K562 (cell line): Measurements from ENCODE around the gene PLCB1. TPM values are rescaled to one million over a fixed set of nuclear protein-coding genes. Genes with fewer than 3 reads are reported as not detected.

ENCODE experiments used
- ATAC-seq: fragments of 200-7000 bp; cut with Tn5 transposase; 3 replicates; pipeline ENCODE4 v1.9.1; 2020; ENCODE audit warnings: moderate library complexity
- BruUV-seq: library from RNA; stranded (reverse); fragments of 400-500 nt; replicated peaks from 2 replicates; lab custom pipeline; 2021; lab: Mats Ljungman, UMichigan
- CTCF ChIA-PET: fragments of 300-600 bp; formaldehyde crosslinking; extraction: SDS; loops from one replicate; lab custom pipeline; 2021; ENCODE audit warnings: low intra/inter-chr PET ratio; lab: Yijun Ruan, JAX
- POLR2A ChIA-PET: fragments of 300-600, 350-650 bp; sonication (Branson Sonifier 250); formaldehyde crosslinking; extraction: SDS; loops from one replicate; lab custom pipeline; 2021; ENCODE audit warnings: antibody characterized with exemption, inconsistent platforms; lab: Yijun Ruan, JAX
- DNase-seq, 4 experiments: peaks; one replicate each; pipeline versions ENCODE4 v3.0.0 to v3.0.0-alpha.2; 2011 to 2018; ENCODE audit warnings: low spot score in 3 of 4, mixed read lengths in 3 of 4; ENCODE audit errors: extremely low read depth in 1 of 4
- FAIRE-seq: peaks from 2 replicates; lab custom pipeline; 2011; peaks lifted over from hg19 to GRCh38; lab: Jason Lieb, UNC
- H2AFZ ChIP-seq: 2 replicates; pipeline ENCODE4 v1.6.0; 2011; ENCODE audit warnings: low read depth, low read length, control low read depth, inconsistent platforms
- H3K27ac ChIP-seq: fragments of 200-600 bp; 3 replicates; pipeline ENCODE4 v1.8.0; 2011; ENCODE audit warnings: low read depth, mild to moderate bottlenecking, control low read depth, inconsistent platforms, low read length, moderate library complexity, mixed read lengths; ENCODE audit errors: extremely low read depth
- H3K27me3 ChIP-seq, 2 experiments: fragments of 300-600 bp in 1 of 2; 2 replicates in 1 of 2; 3 replicates in 1 of 2; pipeline versions ENCODE4 v1.6.0 to v1.8.0; 2011; ENCODE audit warnings: inconsistent platforms in 2 of 2, low read length in 2 of 2, mild to moderate bottlenecking in 1 of 2, mixed read lengths in 1 of 2, moderate library complexity in 1 of 2; ENCODE audit not compliant: control insufficient read depth in 2 of 2, insufficient read depth in 2 of 2
- H3K36me3 ChIP-seq: fragments of 300-600 bp; 3 replicates; pipeline ENCODE4 v1.8.0; 2011; ENCODE audit warnings: mild to moderate bottlenecking, low read length, inconsistent platforms; ENCODE audit not compliant: control insufficient read depth, insufficient read depth
- H3K4me1 ChIP-seq, 2 experiments: fragments of 200-600 bp in 1 of 2; replicated peaks in 1 of 2; 2 replicates in 1 of 2; 3 replicates in 1 of 2; pipeline versions ENCODE4 v1.5.1 to v1.8.0; 2011; ENCODE audit warnings: inconsistent platforms in 2 of 2, low read length in 2 of 2, mild to moderate bottlenecking in 1 of 2, mixed read lengths in 1 of 2, moderate library complexity in 1 of 2; ENCODE audit not compliant: control insufficient read depth in 2 of 2, insufficient read depth in 2 of 2
- H3K4me2 ChIP-seq: 2 replicates; pipeline ENCODE4 v1.6.1; 2011; ENCODE audit warnings: low read length, control low read depth, inconsistent platforms, mixed read lengths; ENCODE audit not compliant: insufficient read depth
- H3K4me3 ChIP-seq: fragments of 200-600 bp; sonication (generic), shearing (Covaris generic); 2 replicates; pipeline ENCODE4 v1.5.1; 2016; ENCODE audit warnings: control low read depth, inconsistent platforms
- H3K79me2 ChIP-seq: fragments of 200-600 bp; 3 replicates; pipeline ENCODE4 v1.8.0; 2011; ENCODE audit warnings: low read length, inconsistent platforms; ENCODE audit not compliant: control insufficient read depth, insufficient read depth
- H3K9ac ChIP-seq, 2 experiments: 2 replicates each; pipeline versions ENCODE4 v1.6.0 to v1.6.1; 2011; ENCODE audit warnings: low read depth in 2 of 2, low read length in 2 of 2, control low read depth in 1 of 2, inconsistent platforms in 1 of 2, mild to moderate bottlenecking in 1 of 2, mixed read lengths in 1 of 2; ENCODE audit not compliant: insufficient read depth in 1 of 2
- H3K9me1 ChIP-seq: one replicate; pipeline ENCODE4 v1.6.0; 2011; ENCODE audit warnings: inconsistent platforms, mild to moderate bottlenecking, low read length, moderate library complexity; ENCODE audit not compliant: control insufficient read depth, insufficient read depth
- H3K9me3 ChIP-seq: replicated peaks from 2 replicates; pipeline ENCODE4 v1.5.1; 2011; ENCODE audit warnings: low read depth, low read length, inconsistent platforms; ENCODE audit not compliant: control insufficient read depth, insufficient read depth
- H4K20me1 ChIP-seq: replicated peaks from 2 replicates; pipeline ENCODE4 v1.6.1; 2011; ENCODE audit warnings: low read length, inconsistent platforms, mixed read lengths; ENCODE audit not compliant: control insufficient read depth, insufficient read depth
- ELF4 ChIP-seq: fragments of 450-650 bp; formaldehyde crosslinking; IDR thresholded peaks from 2 replicates; pipeline ENCODE4 v1.4.0; 2022; ENCODE audit warnings: missing genetic modification characterization
- FIP1L1 ChIP-seq: fragments of 200-400 bp; formaldehyde crosslinking; IDR thresholded peaks from 2 replicates; pipeline ENCODE4 v1.6.1; 2018; ENCODE audit warnings: mild to moderate bottlenecking, low read depth, low read length; ENCODE audit not compliant: poor library complexity, severe bottlenecking
- NCOA6 ChIP-seq: fragments of 450-650 bp; IDR thresholded peaks from 2 replicates; pipeline ENCODE4 v1.6.1; 2017; ENCODE audit warnings: mild to moderate bottlenecking
- NFYB ChIP-seq: IDR thresholded peaks from 2 replicates; pipeline ENCODE4 v1.6.1; 2011; ENCODE audit warnings: mild to moderate bottlenecking, moderate library complexity; ENCODE audit not compliant: insufficient read length; ENCODE audit errors: extremely low read depth
- PRMT5 ChIP-seq: sonication (generic); formaldehyde crosslinking; IDR thresholded peaks from 2 replicates; pipeline ENCODE4 v1.5.0; 2020; ENCODE audit warnings: missing genetic modification reagents
- SMARCE1 ChIP-seq: fragments of 450-650 bp; IDR thresholded peaks from 2 replicates; pipeline ENCODE4 v1.7.1; 2016; ENCODE audit warnings: mild to moderate bottlenecking
- ZFP30 ChIP-seq: fragments of 250-450 bp; sonication (Bioruptor Pico); IDR thresholded peaks from 2 replicates; pipeline ENCODE4 v1.8.0; 2022; ENCODE audit warnings: moderate library complexity, mild to moderate bottlenecking, inconsistent platforms, borderline replicate concordance
- ZKSCAN3 ChIP-seq: fragments of 250-450 bp; sonication (Bioruptor Pico); IDR thresholded peaks from 2 replicates; pipeline ENCODE4 v1.4.0; 2020
- WGBS: fragments of 100-300 bp; shearing (Covaris generic); methylation state at CpG from one replicate; pipeline ENCODE4 v1.1.6; 2016; ENCODE audit warnings: low coverage, mixed read lengths; ENCODE audit not compliant: insufficient coverage; ENCODE audit errors: missing lambda C conversion rate; 5-methylcytosine and 5-hydroxymethylcytosine counted together
- in situ Hi-C: fragments of 300-500 bp; cut with MboI; formaldehyde crosslinking; loops from 4 replicates; pipeline ENCODE4 v1.15.0; 2018; ENCODE audit warnings: inconsistent platforms, mixed read lengths
- intact Hi-C: fragments of 100-400 bp; cut with micrococcal nuclease; formaldehyde crosslinking; loops from 2 replicates; pipeline ENCODE4 v1.14.2; 2022
- polyA plus RNA-seq, 8 experiments: library from polyadenylated mRNA; depleted of rRNA in 4 of 8; stranded (reverse) in 5 of 8; unstranded in 3 of 8; fragments of >200 nt; fragmentation: Nextera tagmentation in 2 of 8; fragmentation: Illumina TruSeq in 1 of 8; extraction: Ambion mirVana in 2 of 8; extraction: Trizol in 1 of 8; gene quantifications; 2 replicates each; pipeline versions ENCODE4 v1.2.1 to v1.2.3, GENCODE V29; 2011 to 2014; ENCODE audit warnings: inconsistent platforms in 1 of 8, missing spikeins in 1 of 8
- total RNA-seq, 7 experiments: library from RNA; depleted of rRNA in 6 of 7; stranded (reverse); fragments of >200 nt in 6 of 7; fragmentation: Illumina TruSeq in 2 of 7; extraction: Trizol in 2 of 7; gene quantifications; 2 replicates each; pipeline versions ENCODE4 v1.2.1 to v1.2.3, GENCODE V29; 2011 to 2021; ENCODE audit warnings: low replicate concordance in 1 of 7
- TF ChIP-seq, protein P1 (sequence below): fragments of 250-450 bp; sonication (Bioruptor Pico); IDR thresholded peaks from 2 replicates; pipeline ENCODE4 v1.5.0; 2022; ENCODE audit warnings: mild to moderate bottlenecking
- TF ChIP-seq, protein P2 (sequence below): fragments of 250-450 bp; sonication (Bioruptor Pico); IDR thresholded peaks from 2 replicates; pipeline ENCODE4 v1.5.1; 2021; ENCODE audit warnings: mild to moderate bottlenecking
- TF ChIP-seq, protein P3 (sequence below): fragments of 450-650 bp; IDR thresholded peaks from 2 replicates; pipeline ENCODE4 v1.6.1; 2016; ENCODE audit warnings: borderline replicate concordance

Gene PLCB1
- total and polyA plus RNA-seq, 9 of the 15 experiments (the other 6 are each of a cell fraction or from before 2014, with no cell fraction given), result 0.34 to 3.1 (median 1.3) TPM

DNA sequence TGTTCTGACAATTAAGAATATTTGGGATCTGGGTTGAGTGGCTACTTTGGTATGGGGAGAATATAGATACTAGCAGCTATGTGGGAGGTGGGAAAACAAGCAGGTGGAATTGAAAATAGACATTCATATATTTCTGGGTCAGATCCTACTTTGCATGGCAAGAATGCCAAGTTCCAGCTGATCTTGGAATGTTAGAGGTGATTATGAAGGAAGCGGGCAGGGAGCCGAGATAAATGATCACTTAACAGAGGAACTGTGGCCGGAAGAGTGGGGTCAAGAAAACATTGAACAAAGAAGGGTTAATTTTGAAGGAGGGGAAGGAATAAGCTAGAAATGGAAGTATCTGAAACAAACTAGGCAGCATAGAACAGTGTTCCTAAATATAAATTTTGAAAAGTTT, 15.4 kb downstream of the PLCB1 start:
- in situ Hi-C loops, result no loop called here
- no peak overlapping the region for H3K27ac ChIP-seq
- intact Hi-C loops, result no loop called here
- H2AFZ ChIP-seq, result no peak overlapping the region
- no peak overlapping the region for H3K4me2 ChIP-seq
- no peaks in the 10 kb centered on the region for H3K9me1 ChIP-seq
- FAIRE-seq (no peak), ATAC-seq (no peak), DNase-seq (no peak)
- BruUV-seq, result no TSS peak
- no peaks in the 10 kb centered on the region for H3K27me3 ChIP-seq
- no peaks in the 10 kb centered on the region for H3K79me2 ChIP-seq
- no peaks in the 10 kb centered on the region for H3K9me3 ChIP-seq
- H3K4me1 ChIP-seq, result no peaks in the 10 kb centered on the region; a peak in 1 of 5 replicates
- no peak overlapping the region for H3K4me3 ChIP-seq
- no peak for TF ChIP-seq ZKSCAN3
- no peak for TF ChIP-seq ZFP30
- TF ChIP-seq FIP1L1, result no peak
- TF ChIP-seq, protein P1, sequence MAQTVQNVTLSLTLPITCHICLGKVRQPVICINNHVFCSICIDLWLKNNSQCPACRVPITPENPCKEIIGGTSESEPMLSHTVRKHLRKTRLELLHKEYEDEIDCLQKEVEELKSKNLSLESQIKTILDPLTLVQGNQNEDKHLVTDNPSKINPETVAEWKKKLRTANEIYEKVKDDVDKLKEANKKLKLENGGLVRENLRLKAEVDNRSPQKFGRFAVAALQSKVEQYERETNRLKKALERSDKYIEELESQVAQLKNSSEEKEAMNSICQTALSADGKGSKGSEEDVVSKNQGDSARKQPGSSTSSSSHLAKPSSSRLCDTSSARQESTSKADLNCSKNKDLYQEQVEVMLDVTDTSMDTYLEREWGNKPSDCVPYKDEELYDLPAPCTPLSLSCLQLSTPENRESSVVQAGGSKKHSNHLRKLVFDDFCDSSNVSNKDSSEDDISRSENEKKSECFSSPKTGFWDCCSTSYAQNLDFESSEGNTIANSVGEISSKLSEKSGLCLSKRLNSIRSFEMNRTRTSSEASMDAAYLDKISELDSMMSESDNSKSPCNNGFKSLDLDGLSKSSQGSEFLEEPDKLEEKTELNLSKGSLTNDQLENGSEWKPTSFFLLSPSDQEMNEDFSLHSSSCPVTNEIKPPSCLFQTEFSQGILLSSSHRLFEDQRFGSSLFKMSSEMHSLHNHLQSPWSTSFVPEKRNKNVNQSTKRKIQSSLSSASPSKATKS (CRISPR knock-in tag), result no peak
- TF ChIP-seq NFYB, result no peak
- TF ChIP-seq, protein P2, sequence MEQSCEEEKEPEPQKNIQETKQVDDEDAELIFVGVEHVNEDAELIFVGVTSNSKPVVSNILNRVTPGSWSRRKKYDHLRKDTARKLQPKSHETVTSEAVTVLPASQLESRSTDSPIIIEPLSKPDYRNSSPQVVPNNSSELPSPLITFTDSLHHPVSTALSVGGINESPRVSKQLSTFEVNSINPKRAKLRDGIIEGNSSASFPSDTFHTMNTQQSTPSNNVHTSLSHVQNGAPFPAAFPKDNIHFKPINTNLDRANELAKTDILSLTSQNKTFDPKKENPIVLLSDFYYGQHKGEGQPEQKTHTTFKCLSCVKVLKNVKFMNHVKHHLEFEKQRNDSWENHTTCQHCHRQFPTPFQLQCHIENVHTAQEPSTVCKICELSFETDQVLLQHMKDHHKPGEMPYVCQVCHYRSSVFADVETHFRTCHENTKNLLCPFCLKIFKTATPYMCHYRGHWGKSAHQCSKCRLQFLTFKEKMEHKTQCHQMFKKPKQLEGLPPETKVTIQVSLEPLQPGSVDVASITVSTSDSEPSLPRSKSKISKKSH (CRISPR knock-in tag), result no peak
- no peak for TF ChIP-seq PRMT5 (CRISPR knock-in tag)
- TF ChIP-seq NCOA6, result no peak
- TF ChIP-seq SMARCE1, result no peak
- TF ChIP-seq ELF4 (CRISPR knock-in tag), result no peak
- TF ChIP-seq, protein P3, sequence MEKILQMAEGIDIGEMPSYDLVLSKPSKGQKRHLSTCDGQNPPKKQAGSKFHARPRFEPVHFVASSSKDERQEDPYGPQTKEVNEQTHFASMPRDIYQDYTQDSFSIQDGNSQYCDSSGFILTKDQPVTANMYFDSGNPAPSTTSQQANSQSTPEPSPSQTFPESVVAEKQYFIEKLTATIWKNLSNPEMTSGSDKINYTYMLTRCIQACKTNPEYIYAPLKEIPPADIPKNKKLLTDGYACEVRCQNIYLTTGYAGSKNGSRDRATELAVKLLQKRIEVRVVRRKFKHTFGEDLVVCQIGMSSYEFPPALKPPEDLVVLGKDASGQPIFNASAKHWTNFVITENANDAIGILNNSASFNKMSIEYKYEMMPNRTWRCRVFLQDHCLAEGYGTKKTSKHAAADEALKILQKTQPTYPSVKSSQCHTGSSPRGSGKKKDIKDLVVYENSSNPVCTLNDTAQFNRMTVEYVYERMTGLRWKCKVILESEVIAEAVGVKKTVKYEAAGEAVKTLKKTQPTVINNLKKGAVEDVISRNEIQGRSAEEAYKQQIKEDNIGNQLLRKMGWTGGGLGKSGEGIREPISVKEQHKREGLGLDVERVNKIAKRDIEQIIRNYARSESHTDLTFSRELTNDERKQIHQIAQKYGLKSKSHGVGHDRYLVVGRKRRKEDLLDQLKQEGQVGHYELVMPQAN, result no peak
- no peaks in the 10 kb centered on the region for H3K36me3 ChIP-seq
- H3K9ac ChIP-seq, result no peak overlapping the region
- WGBS, result 16% methylated on average over 3 of the region's 3 CpGs
- CTCF ChIA-PET, result no interaction called here
- POLR2A ChIA-PET, result interaction anchor here (1.2 kb wide), 1 partner anchor 8 kb away, joined by 3 read pairs; no protein-coding TSS in a partner anchor
- no peaks in the 10 kb centered on the region for H4K20me1 ChIP-seq
